OCI-LY1 (cell line): ENCODE data around the gene SUPT3H.

ENCODE experiments used
- EZH2 ChIP-seq: fragments of 200-600 bp; sonication (generic), shearing (Covaris generic); IDR thresholded peaks from 2 replicates; pipeline ENCODE4 v1.8.0; 2017; ENCODE audit warnings: borderline replicate concordance, mixed run types, mild to moderate bottlenecking, antibody characterized with exemption, low read length, moderate library complexity, mixed read lengths
- TF ChIP-seq, protein P1 (sequence below): fragments of 200-600 bp; sonication (generic), shearing (Covaris generic); IDR thresholded peaks from 2 replicates; pipeline ENCODE4 v1.5.1; 2017; ENCODE audit warnings: mild to moderate bottlenecking, antibody characterized with exemption, low read length, moderate library complexity, mixed read lengths

GRCh38 chr6:45351076-45351475 lies 26.7 kb downstream of the SUPT3H start:
- TF ChIP-seq, protein P1, sequence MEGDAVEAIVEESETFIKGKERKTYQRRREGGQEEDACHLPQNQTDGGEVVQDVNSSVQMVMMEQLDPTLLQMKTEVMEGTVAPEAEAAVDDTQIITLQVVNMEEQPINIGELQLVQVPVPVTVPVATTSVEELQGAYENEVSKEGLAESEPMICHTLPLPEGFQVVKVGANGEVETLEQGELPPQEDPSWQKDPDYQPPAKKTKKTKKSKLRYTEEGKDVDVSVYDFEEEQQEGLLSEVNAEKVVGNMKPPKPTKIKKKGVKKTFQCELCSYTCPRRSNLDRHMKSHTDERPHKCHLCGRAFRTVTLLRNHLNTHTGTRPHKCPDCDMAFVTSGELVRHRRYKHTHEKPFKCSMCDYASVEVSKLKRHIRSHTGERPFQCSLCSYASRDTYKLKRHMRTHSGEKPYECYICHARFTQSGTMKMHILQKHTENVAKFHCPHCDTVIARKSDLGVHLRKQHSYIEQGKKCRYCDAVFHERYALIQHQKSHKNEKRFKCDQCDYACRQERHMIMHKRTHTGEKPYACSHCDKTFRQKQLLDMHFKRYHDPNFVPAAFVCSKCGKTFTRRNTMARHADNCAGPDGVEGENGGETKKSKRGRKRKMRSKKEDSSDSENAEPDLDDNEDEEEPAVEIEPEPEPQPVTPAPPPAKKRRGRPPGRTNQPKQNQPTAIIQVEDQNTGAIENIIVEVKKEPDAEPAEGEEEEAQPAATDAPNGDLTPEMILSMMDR: no peak
- TF ChIP-seq EZH2: no peak
